HepG2 (cell line): ENCODE data around the gene MRPS2. TPM values are rescaled to one million over a fixed set of nuclear protein-coding genes. Genes with fewer than 3 reads are reported as not detected.

Experiments used
- ATAC-seq: fragments of 200-7000 bp; cut with Tn5 transposase; 3 replicates; pipeline ENCODE4 v1.9.1; 2020; ENCODE audit warnings: mild to moderate bottlenecking, moderate library complexity
- BruUV-seq: library from RNA; stranded (reverse); fragments of 400-500 nt; replicated peaks from 2 replicates; lab custom pipeline; 2021; lab: Mats Ljungman, UMichigan
- CTCF ChIA-PET: fragments of 300-600 bp; formaldehyde crosslinking; extraction: SDS; loops from one replicate; lab custom pipeline; 2021; ENCODE audit warnings: low total read pairs, inconsistent platforms, low intra/inter-chr PET ratio; lab: Yijun Ruan, JAX
- POLR2A ChIA-PET: fragments of 350-600 bp; sonication (Branson Sonifier 250); formaldehyde crosslinking; loops from one replicate; lab custom pipeline; 2020; ENCODE audit warnings: antibody characterized with exemption, inconsistent platforms; lab: Yijun Ruan, JAX
- DNase-seq: peaks from one replicate; pipeline ENCODE4 v3.0.0-alpha.2; 2015; ENCODE audit warnings: low spot score
- FAIRE-seq: peaks from 3 replicates; lab custom pipeline; 2011; peaks lifted over from hg19 to GRCh38; lab: Jason Lieb, UNC
- H2AFZ ChIP-seq: one replicate; pipeline ENCODE4 v1.6.1; 2011; ENCODE audit warnings: low read length, inconsistent platforms
- H3K27ac ChIP-seq: fragments of 300-600 bp; 3 replicates; pipeline ENCODE4 v1.8.0; 2011; ENCODE audit warnings: mixed run types, mild to moderate bottlenecking, mixed read lengths, low read length, inconsistent platforms; ENCODE audit not compliant: insufficient read depth; ENCODE audit errors: extremely low read length
- H3K27me3 ChIP-seq, 2 experiments: fragments of 200-600 bp in 1 of 2; 2 replicates in 1 of 2; 3 replicates in 1 of 2; pipeline versions ENCODE4 v1.6.0 to v1.8.0; 2011; ENCODE audit warnings: low read length in 2 of 2, mild to moderate bottlenecking in 2 of 2, moderate library complexity in 2 of 2, inconsistent platforms in 1 of 2; ENCODE audit not compliant: insufficient read depth in 2 of 2, control insufficient read depth in 1 of 2
- H3K36me3 ChIP-seq, 2 experiments: fragments of 200-600 bp in 1 of 2; replicated peaks in 1 of 2; 2 replicates in 1 of 2; 3 replicates in 1 of 2; pipeline versions ENCODE4 v1.5.1 to v1.8.0; 2011; ENCODE audit warnings: low read length in 2 of 2, inconsistent platforms in 1 of 2; ENCODE audit not compliant: insufficient read depth in 2 of 2, control insufficient read depth in 1 of 2
- H3K4me1 ChIP-seq: 2 replicates; pipeline ENCODE4 v1.5.1; 2012; ENCODE audit warnings: low read length, inconsistent platforms; ENCODE audit not compliant: insufficient read depth
- H3K4me2 ChIP-seq: 2 replicates; pipeline ENCODE4 v1.6.0; 2011; ENCODE audit warnings: low read depth, low read length, inconsistent platforms
- H3K4me3 ChIP-seq, 3 experiments: fragments of 200-600 bp in 1 of 3; sonication (generic), shearing (Covaris generic) in 1 of 3; replicated peaks in 1 of 3; 2 replicates each; pipeline ENCODE4 v1.5.1; 2011 to 2016; ENCODE audit warnings: low read length in 3 of 3, inconsistent platforms in 2 of 3, low read depth in 2 of 3, mild to moderate bottlenecking in 2 of 3, control low read depth in 1 of 3, mixed read lengths in 1 of 3; ENCODE audit not compliant: insufficient read depth in 1 of 3
- H3K79me2 ChIP-seq: one replicate; pipeline ENCODE4 v1.6.1; 2011; ENCODE audit warnings: low read length, inconsistent platforms; ENCODE audit not compliant: insufficient read depth
- H3K9ac ChIP-seq: 2 replicates; pipeline ENCODE4 v1.6.0; 2011; ENCODE audit warnings: mild to moderate bottlenecking, low read depth, low read length, inconsistent platforms; ENCODE audit not compliant: insufficient read depth
- H3K9me3 ChIP-seq: 2 replicates; pipeline ENCODE4 v1.5.1; 2012; ENCODE audit warnings: mild to moderate bottlenecking, low read length
- H4K20me1 ChIP-seq: 2 replicates; pipeline ENCODE4 v1.6.0; 2011; ENCODE audit warnings: inconsistent platforms, mild to moderate bottlenecking, low read length, moderate library complexity; ENCODE audit not compliant: insufficient read depth
- ARNT2 ChIP-seq: sonication (generic); formaldehyde crosslinking; IDR thresholded peaks from 2 replicates; pipeline ENCODE4 v1.8.0; 2022; ENCODE audit warnings: mild to moderate bottlenecking, low read depth, missing genetic modification reagents, moderate library complexity
- FOXJ3 ChIP-seq: sonication (generic); formaldehyde crosslinking; IDR thresholded peaks from 2 replicates; pipeline ENCODE4 v1.4.0; 2020; ENCODE audit warnings: missing genetic modification reagents, mild to moderate bottlenecking, borderline replicate concordance
- FOXO1 ChIP-seq: sonication (generic); formaldehyde crosslinking; IDR thresholded peaks from 2 replicates; pipeline ENCODE4 v1.4.0; 2020; ENCODE audit warnings: missing genetic modification reagents
- GTF2F1 ChIP-seq: fragments of 150-350 bp; IDR thresholded peaks from 2 replicates; pipeline ENCODE4 v1.6.1; 2014; ENCODE audit warnings: low read length
- SOX13 ChIP-seq, 3 experiments: fragments of 450-650 bp in 1 of 3; sonication (generic) in 1 of 3; formaldehyde crosslinking in 1 of 3; IDR thresholded peaks in 2 of 3; conservative IDR thresholded peaks in 1 of 3; 2 replicates each; pipeline versions ENCODE4 v1.5.0 to v1.6.1; 2016 to 2020; ENCODE audit warnings: antibody characterized with exemption in 1 of 3, mild to moderate bottlenecking in 1 of 3, missing compliant biosample characterization in 1 of 3, missing genetic modification reagents in 1 of 3, moderate library complexity in 1 of 3
- ZKSCAN1 ChIP-seq: fragments of 150-350 bp; IDR thresholded peaks from 2 replicates; pipeline ENCODE4 v1.6.1; 2014; ENCODE audit warnings: low read length
- ZNF562 ChIP-seq: sonication (generic); formaldehyde crosslinking; IDR thresholded peaks from 2 replicates; pipeline ENCODE4 v1.8.0; 2022; ENCODE audit warnings: missing genetic modification reagents, borderline replicate concordance
- ZNF652 ChIP-seq: IDR thresholded peaks from 2 replicates; pipeline ENCODE4 v1.6.1; 2016; ENCODE audit warnings: low read depth, borderline replicate concordance
- ZSCAN30 ChIP-seq: sonication (generic); formaldehyde crosslinking; IDR thresholded peaks from 2 replicates; pipeline ENCODE4 v1.5.0; 2020; ENCODE audit warnings: mild to moderate bottlenecking, missing genetic modification reagents
- WGBS: methylation state at CpG from one replicate; pipeline ENCODE4 v1.1.6; 2017; ENCODE audit warnings: low lambda C conversion rate; 5-methylcytosine and 5-hydroxymethylcytosine counted together
- in situ Hi-C: cut with HindIII; loops from 2 replicates; pipeline ENCODE4 v1.10.0; 2017; ENCODE audit warnings: low pct_unique_long_range_greater_than_20kb; ENCODE audit not compliant: extremely low pct_ligation_motif_present
- intact Hi-C: fragments of 100-400 bp; cut with micrococcal nuclease; formaldehyde crosslinking; loops from one replicate; pipeline ENCODE4 v1.10.0; 2022; ENCODE audit not compliant: unreplicated experiment
- polyA plus RNA-seq, 8 experiments: library from polyadenylated mRNA; depleted of rRNA in 3 of 8; stranded (reverse) in 7 of 8; unstranded in 1 of 8; fragments of >200 nt; fragmentation: Illumina TruSeq in 4 of 8; extraction: Trizol in 4 of 8; gene quantifications; 2 replicates each; pipeline versions ENCODE4 v1.2.1 to v1.2.3, GENCODE V29; 2011 to 2016; ENCODE audit warnings: low read depth in 4 of 8, missing spikeins in 1 of 8, mixed read lengths in 1 of 8; ENCODE audit not compliant: insufficient read depth in 1 of 8
- total RNA-seq, 5 experiments: library from RNA; depleted of rRNA; stranded (reverse); fragments of >200 nt; fragmentation: Illumina TruSeq; extraction: Trizol; gene quantifications; 2 replicates each; pipeline ENCODE4 v1.2.3, GENCODE V29; 2016; ENCODE audit warnings: low read depth in 1 of 5
- TF ChIP-seq, protein P1 (sequence below): sonication (generic); formaldehyde crosslinking; IDR thresholded peaks from 2 replicates; pipeline ENCODE4 v1.5.0; 2020; ENCODE audit warnings: mild to moderate bottlenecking, missing genetic modification reagents
- TF ChIP-seq, protein P2 (sequence below): sonication (generic); formaldehyde crosslinking; IDR thresholded peaks from 2 replicates; pipeline ENCODE4 v1.5.0; 2020; ENCODE audit warnings: missing genetic modification reagents
- TF ChIP-seq, protein P3 (sequence below): sonication (generic); formaldehyde crosslinking; conservative IDR thresholded peaks from 2 replicates; pipeline ENCODE4 v1.4.0; 2020; ENCODE audit warnings: mild to moderate bottlenecking, missing genetic modification reagents, moderate library complexity
- TF ChIP-seq, protein P4 (sequence below): sonication (generic); formaldehyde crosslinking; IDR thresholded peaks from 2 replicates; pipeline ENCODE4 v1.4.0; 2020; ENCODE audit warnings: missing genetic modification reagents, borderline replicate concordance

The MRPS2 gene
- total and polyA plus RNA-seq, 2 of the 13 experiments (the other 11 are each of a cell fraction or from before 2014, with no cell fraction given): 44.4 to 86.7 TPM

DNA sequence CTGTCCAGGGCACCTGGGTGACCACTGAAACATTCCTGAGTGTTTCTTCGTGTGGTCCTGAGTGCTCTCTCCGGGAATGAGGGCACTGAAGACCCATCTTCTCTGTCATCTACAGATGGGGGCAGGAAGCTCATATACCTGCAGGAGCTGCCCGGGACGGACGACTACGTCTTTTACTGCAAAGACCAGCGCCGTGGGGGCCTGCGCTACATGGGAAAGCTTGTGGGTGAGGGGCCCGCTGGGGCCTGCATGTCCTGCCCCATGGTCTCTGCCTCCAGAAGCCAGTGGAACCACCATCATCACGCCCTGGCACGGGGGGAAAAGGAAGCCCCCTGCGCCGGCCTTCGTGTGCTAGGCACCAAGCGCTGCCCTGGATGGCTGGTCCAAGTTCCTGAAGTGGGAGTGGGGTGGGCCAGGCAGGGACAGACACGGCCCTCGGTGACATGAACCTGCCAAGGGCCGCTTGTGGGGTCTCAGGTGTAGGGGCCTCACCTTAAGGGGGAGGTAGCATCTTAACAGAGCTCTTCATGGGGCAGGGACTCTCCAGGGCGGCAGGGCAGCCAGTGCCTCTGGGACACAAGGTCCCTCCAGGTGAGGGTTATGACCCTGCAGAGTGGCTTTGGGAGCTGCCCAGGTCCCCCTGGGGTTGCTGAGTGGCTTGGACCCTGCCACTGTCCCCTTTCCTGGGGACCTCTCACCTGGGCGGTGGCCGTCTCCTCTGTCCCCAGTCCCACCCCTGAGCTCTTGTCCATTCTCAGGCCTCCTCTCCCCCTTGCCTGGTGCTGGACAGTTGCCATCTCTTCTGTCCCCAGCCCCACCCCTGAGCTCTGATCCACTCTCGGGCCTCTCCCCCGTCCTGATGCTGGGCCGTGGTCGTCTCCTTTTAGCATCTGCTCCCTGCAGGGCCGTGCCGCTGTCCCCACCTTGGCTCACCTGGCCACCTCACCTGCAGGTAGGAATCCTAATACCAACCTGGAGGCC is 47.6 kb downstream of the MRPS2 start:
- FAIRE-seq: no peak
- intact Hi-C loops: no loop called here
- no peak overlapping the region for H3K27ac ChIP-seq
- WGBS: 16% methylated on average over 14 of the region's 28 CpGs
- BruUV-seq: no TSS peak
- CTCF ChIA-PET: no interaction called here
- no peaks in the 10 kb centered on the region for H3K79me2 ChIP-seq
- no peaks in the 10 kb centered on the region for H3K9me3 ChIP-seq
- peaks cover 12 to 44% of the 10 kb centered on the region in 2 experiments; a peak in 4 of 5 replicates for H3K27me3 ChIP-seq
- no peaks in the 10 kb centered on the region for H3K36me3 ChIP-seq
- H4K20me1 ChIP-seq: no peaks in the 10 kb centered on the region
- ATAC-seq: no peak
- no peak overlapping the region for H2AFZ ChIP-seq
- POLR2A ChIA-PET: no interaction called here
- no peak overlapping the region for H3K9ac ChIP-seq
- in situ Hi-C loops: no loop called here
- H3K4me1 ChIP-seq: no peaks in the 10 kb centered on the region; the same call in 1 of the 2 replicates
- H3K4me2 ChIP-seq: no peak overlapping the region
- no peak overlapping the region for H3K4me3 ChIP-seq
- no peak for DNase-seq
- TF ChIP-seq FOXO1 (CRISPR knock-in tag) (no peak), FOXJ3 (CRISPR knock-in tag) (no peak), SOX13 (IDR thresholded peaks at IDR 0.05) (no peak), SOX13 (CRISPR knock-in tag; conservative IDR thresholded peaks at IDR 0.05 in 1 of 2, IDR thresholded peaks at IDR 0.05 in 1 of 2) (no peak), ZNF652 (no peak), ZSCAN30 (no peak), ZNF562 (CRISPR knock-in tag) (no peak), GTF2F1 (no peak), ARNT2 (CRISPR knock-in tag) (no peak), ZKSCAN1 (no peak)
- TF ChIP-seq, protein P1, sequence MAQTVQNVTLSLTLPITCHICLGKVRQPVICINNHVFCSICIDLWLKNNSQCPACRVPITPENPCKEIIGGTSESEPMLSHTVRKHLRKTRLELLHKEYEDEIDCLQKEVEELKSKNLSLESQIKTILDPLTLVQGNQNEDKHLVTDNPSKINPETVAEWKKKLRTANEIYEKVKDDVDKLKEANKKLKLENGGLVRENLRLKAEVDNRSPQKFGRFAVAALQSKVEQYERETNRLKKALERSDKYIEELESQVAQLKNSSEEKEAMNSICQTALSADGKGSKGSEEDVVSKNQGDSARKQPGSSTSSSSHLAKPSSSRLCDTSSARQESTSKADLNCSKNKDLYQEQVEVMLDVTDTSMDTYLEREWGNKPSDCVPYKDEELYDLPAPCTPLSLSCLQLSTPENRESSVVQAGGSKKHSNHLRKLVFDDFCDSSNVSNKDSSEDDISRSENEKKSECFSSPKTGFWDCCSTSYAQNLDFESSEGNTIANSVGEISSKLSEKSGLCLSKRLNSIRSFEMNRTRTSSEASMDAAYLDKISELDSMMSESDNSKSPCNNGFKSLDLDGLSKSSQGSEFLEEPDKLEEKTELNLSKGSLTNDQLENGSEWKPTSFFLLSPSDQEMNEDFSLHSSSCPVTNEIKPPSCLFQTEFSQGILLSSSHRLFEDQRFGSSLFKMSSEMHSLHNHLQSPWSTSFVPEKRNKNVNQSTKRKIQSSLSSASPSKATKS (CRISPR knock-in tag): no peak
- TF ChIP-seq, protein P2, sequence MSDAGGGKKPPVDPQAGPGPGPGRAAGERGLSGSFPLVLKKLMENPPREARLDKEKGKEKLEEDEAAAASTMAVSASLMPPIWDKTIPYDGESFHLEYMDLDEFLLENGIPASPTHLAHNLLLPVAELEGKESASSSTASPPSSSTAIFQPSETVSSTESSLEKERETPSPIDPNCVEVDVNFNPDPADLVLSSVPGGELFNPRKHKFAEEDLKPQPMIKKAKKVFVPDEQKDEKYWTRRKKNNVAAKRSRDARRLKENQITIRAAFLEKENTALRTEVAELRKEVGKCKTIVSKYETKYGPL (CRISPR knock-in tag): no peak
- TF ChIP-seq, protein P3, sequence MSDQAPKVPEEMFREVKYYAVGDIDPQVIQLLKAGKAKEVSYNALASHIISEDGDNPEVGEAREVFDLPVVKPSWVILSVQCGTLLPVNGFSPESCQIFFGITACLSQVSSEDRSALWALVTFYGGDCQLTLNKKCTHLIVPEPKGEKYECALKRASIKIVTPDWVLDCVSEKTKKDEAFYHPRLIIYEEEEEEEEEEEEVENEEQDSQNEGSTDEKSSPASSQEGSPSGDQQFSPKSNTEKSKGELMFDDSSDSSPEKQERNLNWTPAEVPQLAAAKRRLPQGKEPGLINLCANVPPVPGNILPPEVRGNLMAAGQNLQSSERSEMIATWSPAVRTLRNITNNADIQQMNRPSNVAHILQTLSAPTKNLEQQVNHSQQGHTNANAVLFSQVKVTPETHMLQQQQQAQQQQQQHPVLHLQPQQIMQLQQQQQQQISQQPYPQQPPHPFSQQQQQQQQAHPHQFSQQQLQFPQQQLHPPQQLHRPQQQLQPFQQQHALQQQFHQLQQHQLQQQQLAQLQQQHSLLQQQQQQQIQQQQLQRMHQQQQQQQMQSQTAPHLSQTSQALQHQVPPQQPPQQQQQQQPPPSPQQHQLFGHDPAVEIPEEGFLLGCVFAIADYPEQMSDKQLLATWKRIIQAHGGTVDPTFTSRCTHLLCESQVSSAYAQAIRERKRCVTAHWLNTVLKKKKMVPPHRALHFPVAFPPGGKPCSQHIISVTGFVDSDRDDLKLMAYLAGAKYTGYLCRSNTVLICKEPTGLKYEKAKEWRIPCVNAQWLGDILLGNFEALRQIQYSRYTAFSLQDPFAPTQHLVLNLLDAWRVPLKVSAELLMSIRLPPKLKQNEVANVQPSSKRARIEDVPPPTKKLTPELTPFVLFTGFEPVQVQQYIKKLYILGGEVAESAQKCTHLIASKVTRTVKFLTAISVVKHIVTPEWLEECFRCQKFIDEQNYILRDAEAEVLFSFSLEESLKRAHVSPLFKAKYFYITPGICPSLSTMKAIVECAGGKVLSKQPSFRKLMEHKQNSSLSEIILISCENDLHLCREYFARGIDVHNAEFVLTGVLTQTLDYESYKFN (CRISPR knock-in tag): no peak
- TF ChIP-seq, protein P4, sequence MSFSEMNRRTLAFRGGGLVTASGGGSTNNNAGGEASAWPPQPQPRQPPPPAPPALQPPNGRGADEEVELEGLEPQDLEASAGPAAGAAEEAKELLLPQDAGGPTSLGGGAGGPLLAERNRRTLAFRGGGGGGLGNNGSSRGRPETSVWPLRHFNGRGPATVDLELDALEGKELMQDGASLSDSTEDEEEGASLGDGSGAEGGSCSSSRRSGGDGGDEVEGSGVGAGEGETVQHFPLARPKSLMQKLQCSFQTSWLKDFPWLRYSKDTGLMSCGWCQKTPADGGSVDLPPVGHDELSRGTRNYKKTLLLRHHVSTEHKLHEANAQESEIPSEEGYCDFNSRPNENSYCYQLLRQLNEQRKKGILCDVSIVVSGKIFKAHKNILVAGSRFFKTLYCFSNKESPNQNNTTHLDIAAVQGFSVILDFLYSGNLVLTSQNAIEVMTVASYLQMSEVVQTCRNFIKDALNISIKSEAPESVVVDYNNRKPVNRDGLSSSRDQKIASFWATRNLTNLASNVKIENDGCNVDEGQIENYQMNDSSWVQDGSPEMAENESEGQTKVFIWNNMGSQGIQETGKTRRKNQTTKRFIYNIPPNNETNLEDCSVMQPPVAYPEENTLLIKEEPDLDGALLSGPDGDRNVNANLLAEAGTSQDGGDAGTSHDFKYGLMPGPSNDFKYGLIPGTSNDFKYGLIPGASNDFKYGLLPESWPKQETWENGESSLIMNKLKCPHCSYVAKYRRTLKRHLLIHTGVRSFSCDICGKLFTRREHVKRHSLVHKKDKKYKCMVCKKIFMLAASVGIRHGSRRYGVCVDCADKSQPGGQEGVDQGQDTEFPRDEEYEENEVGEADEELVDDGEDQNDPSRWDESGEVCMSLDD (CRISPR knock-in tag): no peak
